SU-DHL-6 (cell line): ENCODE measurements around the gene CDC42EP5.

ENCODE experiments used
- EZH2phosphoT487 ChIP-seq: fragments of 200-600 bp; sonication (generic), shearing (Covaris generic); conservative IDR thresholded peaks from 2 replicates; pipeline ENCODE4 v1.6.1; 2018; ENCODE audit warnings: mild to moderate bottlenecking, antibody characterized with exemption, low read length, moderate library complexity, mixed read lengths
- TF ChIP-seq, protein P1 (sequence below): fragments of 200-600 bp; sonication (generic); IDR thresholded peaks from one replicate; pipeline ENCODE4 v1.5.1; 2017; ENCODE audit warnings: antibody characterized with exemption, mild to moderate bottlenecking, low read length, moderate library complexity; ENCODE audit not compliant: insufficient read depth, poor library complexity, severe bottlenecking

DNA sequence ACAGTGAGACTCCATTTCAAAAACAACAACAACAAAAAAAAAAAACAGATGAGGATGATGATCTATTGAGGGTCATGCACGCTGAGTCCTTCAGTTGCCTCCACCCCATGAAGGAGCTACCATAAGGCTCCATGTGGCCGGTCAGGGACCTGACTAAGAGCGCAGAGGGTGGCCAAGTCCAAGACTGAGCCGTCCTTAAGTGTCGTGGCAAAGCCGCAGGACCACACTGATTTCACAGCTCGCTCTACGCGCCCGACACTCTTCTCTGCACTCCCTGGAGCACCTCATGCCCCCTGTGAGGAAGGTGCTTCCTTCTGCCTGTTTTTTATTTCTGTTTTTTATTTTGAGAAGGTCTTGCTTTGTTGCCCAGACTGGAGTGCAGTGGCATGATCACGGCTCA lies 45.5 kb downstream of the CDC42EP5 start:
- TF ChIP-seq, protein P1, sequence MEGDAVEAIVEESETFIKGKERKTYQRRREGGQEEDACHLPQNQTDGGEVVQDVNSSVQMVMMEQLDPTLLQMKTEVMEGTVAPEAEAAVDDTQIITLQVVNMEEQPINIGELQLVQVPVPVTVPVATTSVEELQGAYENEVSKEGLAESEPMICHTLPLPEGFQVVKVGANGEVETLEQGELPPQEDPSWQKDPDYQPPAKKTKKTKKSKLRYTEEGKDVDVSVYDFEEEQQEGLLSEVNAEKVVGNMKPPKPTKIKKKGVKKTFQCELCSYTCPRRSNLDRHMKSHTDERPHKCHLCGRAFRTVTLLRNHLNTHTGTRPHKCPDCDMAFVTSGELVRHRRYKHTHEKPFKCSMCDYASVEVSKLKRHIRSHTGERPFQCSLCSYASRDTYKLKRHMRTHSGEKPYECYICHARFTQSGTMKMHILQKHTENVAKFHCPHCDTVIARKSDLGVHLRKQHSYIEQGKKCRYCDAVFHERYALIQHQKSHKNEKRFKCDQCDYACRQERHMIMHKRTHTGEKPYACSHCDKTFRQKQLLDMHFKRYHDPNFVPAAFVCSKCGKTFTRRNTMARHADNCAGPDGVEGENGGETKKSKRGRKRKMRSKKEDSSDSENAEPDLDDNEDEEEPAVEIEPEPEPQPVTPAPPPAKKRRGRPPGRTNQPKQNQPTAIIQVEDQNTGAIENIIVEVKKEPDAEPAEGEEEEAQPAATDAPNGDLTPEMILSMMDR = no peak
- no peak for TF ChIP-seq EZH2phosphoT487
